Measurements from ENCODE around the gene MBOAT2.
"Not testable (repeated sequence)": the region's sequence is repeated elsewhere in the genome, so short reads cannot be mapped to it uniquely, and the experiment has no call there.

MBOAT2 gene

DNA sequence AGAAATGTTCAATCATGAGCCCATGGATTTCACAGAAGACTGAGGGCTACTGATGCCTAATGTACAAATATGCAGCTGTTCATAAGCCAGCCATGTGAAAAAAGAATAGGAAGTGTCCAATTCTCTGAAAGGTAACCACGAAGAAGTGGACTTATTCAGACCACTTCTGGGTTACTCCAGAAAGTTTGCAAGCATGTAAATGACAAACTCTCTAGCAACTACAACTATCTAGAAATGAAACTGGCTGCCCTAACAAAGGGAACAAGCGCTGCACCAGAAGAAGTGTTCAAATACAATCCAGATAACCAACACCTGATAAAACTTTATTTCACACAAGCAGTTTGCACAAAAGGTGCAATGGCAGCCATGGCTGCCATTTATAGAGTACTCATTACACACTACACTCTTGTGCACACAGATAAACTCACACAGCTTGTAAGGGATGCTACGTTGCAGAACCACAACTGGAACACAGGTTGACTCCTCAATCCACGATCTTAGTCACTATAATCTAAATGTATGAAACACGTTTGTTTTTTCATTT, 13.9 kb downstream of the MBOAT2 start:
- no peak for DNase-seq

DNA sequence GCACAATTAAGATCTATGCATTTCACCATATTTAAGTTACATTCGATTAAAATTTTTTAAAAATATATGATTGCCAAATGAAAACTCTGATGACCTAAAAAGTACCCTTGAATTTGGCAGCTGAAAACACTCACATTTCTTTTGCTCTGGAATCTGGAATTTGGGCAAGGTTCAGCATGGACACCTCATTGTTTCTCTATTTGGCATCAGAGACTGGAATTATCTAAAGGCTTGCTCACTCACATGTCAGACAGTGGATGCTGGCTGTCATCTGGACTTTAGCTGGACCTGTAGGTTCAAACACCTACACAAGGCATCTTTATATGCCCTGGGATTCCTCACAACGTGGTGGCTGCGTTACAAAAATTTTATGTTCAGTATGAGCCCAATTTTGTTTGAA, 16.1 kb downstream of the MBOAT2 start:
- no peak for DNase-seq

DNA sequence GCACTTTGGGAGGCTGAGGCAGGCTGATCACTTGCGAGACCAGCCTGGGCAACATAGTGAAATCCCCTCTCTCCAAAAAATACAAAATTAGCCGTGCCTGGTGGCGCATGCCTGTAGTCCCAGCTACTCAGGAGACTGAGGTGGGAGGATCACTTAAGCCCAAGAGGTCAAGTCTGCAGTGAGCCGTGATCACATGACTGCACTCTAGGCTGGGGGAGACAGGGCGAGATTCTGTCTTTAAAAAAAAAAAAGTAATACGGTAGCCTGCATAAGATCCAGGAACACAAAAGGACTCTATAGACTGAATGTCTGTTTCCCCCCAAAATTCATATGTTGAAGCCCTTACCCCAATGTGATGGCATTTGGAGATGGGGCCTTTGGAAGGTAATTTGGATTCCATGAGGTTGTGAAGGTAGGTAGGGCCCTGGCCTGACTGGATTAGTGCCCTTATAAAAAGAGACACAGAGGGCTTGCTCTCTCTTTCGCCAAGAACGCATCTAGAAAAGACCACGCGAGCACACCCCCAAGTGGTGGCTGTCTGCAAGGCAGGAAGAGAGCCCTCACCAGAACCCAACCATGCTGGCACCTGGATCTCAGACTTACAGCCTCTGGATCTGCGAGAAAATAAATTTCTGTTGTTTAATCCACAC, 17.0 kb downstream of the MBOAT2 start:
- peak; percentile 83 for DNase-seq

DNA sequence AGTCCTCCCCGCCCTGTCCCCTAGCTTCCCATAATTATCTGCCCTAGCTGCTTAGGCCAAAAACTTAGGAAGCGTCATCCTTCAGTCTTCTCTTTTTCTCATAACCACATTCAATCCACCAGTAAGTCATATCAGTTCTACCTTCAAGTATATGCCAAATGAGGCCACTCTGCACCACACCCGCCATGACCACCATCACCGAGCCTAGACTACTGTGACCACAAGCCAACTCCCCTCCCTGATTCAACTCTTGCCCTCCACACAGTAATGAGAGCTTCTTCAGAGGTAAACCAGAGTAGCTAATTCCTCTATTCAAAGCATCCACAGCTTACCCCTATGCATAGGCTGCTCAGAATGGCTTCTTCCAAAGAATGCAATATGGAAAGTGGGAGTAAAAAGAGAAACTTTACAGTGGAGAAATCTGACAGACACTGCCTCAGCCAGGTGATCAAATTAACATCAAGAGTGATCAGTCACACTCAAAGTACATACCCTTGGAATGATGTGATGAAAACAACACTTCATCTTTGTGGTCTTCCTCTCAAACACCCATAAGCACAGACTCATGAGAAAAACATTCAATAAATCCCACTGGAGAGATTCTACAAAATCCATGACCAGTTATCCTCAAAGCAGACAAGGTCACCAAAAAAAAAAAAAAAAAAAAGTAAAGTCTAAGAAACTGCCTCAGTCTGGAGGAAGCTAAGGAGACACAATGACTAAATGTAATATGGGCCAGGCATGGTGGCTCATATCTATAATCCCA, 17.7 kb downstream of the MBOAT2 start:
- peak; percentile 81 for DNase-seq

DNA sequence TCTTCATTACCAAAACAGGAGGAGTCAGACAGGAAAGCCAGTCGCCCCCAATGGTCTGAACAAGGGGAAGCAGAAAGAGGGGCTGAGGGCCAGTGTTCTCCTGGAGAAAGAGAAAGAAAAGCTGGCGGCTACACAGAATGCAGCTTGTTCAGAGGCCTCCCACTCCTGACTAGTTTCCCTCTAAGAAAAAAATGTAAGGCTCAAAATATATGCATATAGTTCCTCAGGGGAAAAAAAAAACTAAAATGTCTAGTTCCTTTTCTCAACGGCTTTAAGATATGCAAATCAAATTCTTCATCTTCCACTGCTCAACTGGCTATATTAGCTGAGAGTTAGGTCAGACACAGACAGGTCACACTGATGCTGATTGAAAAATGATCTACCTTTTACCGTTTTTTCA, 18.6 kb downstream of the MBOAT2 start:
- no peak for DNase-seq

DNA sequence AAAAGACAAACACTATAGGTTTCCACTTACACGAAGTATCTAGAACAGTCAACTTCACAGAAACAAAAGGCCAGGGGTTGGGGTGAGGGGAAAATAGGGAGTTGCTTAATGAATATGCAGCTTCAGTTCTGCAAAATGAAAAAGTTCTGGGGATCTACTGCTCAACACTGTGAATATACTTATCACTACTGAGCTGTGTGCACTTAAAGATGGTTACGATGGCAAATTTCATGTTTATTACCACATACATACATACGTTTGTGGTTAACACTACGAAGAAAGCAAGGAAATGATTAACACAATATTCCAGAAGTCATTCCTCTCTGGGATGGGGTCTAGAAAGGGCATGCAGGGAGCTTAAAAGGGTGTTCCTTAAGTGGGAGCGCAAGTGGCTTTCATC, 19.3 kb downstream of the MBOAT2 start:
- no peak for DNase-seq

DNA sequence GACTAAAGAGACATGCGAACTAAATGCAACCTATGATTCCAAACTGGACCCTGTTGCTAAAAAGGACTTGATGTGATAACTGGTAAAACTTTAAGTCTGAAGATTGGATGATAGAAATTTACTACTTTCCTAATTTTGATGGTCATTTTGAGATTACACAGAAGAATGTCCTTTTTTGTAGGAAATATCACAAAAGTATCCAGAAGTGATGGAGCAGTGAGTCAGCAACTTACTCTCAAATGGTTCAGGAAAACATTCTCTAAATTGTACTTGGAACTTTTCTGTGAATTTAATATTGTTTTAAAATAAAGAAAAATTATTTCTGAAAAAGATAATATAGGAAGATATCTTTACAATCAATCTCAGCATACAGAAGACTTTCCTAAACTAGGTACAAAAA, 19.9 kb downstream of the MBOAT2 start:
- DNase-seq: no peak

DNA sequence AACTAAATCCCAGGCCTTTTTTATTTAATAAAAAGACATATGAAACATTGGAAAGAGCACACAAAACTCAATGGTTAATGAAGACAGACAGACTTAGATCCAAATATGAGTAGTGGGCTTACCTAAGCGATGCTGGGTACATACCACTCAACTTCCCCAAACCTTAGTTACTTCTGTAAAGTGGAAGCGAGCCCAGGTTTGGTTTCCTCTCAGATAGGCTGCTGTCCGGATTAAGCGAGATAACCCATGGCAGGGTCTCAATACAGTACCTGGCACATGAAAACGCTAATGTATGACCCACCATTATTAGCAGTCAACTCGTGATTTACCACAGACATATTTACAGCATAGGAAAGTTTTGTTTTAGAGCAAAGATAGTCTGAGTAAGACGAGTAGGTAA, 21.6 kb downstream of the MBOAT2 start:
- DNase-seq: no peak

DNA sequence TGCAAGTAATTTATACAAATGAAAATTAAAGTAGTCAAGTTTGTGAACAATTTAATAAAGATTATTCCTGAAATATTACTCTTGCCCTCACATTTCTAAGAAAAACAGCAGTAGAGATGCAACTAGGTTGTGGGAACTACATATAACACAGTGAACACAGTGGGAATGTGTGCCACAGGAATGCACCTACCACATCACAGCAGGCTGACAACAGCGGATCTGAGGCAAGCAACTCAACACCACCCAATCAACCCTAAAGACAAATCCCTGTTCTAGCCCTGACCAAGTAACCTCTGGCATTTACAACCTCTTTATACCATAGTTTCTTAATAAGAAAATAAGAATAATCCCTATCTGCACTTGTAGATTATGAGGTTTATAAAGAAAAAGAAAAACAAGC, 23.4 kb downstream of the MBOAT2 start:
- DNase-seq: no peak

DNA sequence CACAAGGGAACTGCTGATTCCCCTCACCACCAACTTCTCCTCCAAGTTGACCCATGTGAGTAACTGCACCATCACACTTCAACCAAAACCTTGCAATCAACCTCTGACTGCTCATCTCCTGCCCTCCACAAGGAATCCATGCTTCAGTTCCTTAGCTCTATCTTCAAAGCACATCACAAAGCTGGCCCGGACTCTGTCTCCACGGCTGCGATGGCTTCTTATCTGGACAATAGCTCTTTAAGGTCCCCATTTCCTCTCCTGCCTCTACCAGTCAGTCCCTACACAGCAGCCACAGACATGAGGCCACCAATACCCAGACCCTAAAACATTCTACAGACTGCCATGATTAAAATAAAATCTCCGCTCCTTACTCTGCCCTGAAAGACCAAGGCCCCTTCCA, 25.7 kb downstream of the MBOAT2 start:
- peak; percentile 52 for DNase-seq

DNA sequence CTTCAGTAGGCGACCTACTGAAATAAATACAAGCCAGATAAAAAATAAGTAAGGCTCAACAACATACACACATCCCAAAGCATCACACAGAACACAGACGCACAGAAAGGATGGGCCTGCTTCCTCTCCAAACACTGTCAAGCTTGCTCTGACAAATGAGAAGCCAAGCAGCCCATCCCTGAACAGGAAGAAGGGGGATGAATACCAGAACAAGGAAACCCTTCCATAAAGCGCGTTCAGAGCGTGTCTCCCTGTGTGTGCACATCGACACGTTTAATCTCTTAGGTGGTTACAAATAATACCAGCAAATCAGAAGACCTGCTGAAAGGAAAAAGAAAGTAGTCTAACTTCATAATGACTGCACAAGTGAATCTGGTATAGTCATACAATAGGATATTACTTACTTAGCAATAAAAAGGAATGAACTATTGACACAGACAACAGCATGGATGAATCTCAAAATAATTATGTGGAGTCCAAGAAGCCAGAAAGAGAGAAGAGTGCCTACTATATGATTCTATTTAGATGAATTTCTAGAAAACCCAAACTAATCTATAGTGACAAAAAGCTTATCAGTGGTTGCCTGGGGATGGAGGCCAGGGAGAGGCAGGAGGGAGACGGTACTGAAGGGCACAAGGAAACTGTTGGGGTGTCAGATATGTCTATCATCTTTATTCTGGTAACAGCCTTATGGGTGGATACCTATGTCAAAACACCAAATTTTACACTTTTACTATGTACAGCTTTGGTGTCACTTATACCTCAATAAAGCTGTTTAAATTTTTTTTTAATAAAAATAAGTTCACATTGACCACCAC, 26.8 kb downstream of the MBOAT2 start:
- DNase-seq: peak; percentile 89

DNA sequence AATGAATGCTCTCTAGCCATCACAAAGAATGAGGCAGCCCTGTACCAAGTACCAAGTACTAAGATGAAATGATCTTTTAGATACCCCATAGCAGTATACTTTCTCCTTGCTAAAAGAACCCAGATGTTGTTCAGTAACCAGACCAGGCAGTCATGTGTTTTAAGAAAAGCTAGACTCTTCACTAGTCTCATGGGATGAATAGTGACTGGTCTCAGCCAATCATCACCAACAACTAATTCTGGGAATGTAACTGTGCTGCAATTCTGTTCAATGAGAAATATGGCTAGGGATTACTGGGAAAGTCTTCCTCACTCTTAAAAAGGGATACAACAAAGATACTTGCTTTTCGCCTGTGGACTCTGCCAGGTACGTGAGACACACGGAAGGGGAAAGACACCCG, 29.5 kb downstream of the MBOAT2 start:
- no peak for DNase-seq

DNA sequence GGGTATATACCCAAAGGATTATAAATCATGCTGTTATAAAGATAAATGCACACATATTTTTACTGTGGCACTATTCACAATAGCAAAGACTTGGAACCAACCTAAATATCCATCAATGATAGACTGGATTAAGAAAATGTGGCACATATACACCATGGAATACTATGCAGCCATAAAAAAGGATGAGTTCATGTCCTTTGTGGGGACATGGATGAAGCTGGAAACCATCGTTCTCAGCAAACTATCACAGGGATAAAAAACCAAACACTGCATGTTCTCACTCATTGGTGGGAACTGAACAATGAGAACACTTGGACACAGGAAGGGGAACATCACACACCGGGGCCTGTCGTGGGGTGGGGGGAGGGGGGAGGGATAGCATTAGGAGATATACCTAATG, 30.5 kb downstream of the MBOAT2 start:
- not testable (repeated sequence) for DNase-seq

DNA sequence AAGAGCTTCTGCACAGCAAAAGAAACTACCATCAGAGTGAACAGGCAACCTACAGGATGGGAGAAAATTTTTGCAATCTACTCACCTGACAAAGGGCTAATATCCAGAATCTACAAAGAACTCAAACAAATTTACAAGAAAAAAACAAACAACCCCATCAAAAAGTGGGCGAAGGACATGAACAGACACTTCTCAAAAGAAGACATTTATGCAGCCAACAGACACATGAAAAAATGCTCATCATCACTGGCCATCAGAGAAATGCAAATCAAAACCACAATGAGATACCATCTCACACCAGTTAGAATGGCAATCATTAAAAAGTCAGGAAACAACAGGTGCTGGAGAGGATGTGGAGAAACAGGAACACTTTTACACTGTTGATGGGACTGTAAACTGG, 30.9 kb downstream of the MBOAT2 start:
- DNase-seq: not testable (repeated sequence)

DNA sequence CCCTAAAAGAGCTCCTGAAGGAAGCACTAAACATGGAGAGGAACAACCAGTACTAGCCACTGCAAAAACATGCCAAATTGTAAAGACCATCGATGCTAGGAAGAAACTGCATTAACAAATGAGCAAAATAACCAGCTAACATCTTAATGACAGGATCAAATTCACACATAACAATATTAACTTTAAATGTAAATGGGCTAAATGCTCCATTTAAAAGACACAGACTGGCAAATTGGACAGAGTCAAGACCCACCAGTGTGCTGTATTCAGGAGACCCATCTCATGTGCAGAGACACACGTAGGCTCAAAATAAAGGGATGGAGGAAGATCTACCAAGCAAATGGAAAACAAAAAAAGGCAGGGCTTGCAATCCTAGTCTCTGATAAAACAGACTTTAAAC, 34.1 kb downstream of the MBOAT2 start:
- DNase-seq: not testable (repeated sequence)

DNA sequence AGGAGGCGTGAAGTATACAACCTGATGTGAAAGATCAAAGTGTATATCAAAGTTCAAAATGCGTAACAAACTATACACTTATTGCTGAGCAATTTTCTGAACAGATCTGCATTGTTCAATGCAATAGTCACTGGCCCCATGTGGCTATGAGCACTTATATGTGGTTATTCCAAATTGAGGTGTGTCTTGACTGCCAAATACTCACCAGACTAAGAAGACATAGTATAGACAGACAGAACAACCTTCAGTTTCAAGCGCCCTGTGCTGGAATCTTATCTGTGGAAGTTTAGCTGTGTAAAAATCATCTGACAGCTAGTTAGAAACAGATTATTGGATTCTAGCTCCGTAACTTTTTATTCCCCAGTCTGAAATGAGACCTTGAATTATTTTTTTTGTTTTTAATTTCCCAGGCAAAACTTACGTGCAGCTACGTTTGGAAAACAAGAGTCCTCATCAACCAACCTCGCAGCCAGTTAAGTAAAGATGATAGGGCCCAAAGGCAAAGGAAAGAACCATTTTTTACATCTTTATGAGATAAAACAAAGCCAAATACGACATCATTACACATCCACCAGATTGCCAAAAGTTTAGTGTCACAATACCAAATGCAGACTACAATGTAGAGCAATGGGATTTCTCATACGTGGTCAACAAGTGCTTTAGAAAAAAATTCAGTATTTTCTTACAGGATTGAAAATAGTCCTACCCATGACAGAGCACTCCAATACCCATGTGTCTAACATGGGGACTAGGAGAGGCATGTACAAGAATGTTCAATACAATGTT, 37.2 kb downstream of the MBOAT2 start:
- DNase-seq: peak; percentile 78

DNA sequence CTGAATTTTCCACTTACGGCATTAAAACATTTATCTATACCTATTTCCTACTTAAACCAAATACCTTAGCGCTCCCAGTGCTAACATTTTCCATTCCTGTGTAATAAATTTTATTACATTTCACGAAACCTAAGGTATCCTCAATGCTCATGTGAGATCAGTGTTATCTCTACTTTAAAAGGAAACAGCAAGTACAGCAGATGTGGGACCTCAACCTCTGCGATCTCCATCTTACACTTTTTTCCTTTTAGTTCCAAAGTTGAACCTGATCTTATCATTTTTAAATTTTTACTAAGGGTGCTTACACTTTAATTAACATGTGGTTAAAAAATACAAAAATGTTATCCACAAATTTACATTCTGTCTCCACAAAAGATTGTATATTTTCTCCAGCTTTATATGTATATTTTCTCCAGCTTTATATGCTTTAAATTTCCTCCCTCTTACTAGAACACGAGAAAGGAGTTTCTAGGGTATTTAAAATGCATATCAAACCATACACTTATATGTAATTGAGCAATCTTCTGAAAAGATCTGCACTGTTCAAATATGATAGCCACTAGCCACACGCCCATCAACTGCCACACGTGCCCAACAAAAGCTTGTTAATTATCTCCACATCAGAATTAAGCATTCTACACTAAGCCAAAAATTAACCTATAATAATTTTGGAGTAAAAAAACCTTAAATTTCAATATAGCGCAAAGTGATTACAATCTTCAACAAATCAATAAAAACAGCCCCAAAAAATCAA, 38.1 kb downstream of the MBOAT2 start:
- DNase-seq: peak; percentile 87

DNA sequence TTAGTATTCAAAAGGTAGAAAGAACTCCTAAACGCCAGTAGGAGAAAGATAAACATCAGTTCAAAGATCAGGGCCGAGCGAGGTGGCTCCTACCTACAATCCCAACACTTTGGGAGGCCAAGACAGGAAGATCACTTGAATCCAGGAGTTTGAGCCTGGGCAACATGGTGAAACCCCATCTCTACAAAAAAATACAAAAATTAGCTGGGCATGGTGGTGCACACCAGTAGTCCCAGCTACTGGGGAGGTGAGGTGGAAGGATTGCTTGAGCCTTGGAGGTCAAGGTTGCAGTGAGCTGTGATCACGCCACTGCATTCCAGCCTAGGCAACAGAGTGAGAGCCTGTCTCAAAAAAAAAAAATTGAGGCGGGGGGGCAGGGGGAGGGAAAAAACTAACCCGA, 40.6 kb downstream of the MBOAT2 start:
- DNase-seq: no peak

DNA sequence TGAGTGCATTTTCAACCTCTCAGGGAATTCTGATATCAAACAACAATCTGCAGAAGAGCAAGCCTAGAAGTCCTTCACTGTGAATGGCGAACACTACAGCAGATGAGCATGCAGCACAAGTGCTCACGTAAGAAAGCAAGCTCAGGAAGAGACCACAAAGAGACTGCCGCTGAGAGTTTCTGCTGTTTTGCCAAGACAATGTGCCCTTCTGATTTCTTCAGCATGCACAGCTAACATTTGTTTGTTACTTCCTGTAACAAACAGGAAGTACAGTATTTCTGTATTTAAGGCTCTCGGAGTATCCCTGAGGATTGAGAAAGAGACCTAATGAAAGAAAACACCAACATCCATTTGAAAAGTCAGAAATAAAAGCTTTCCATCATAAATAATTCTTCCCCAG, 45.9 kb downstream of the MBOAT2 start:
- DNase-seq: no peak

DNA sequence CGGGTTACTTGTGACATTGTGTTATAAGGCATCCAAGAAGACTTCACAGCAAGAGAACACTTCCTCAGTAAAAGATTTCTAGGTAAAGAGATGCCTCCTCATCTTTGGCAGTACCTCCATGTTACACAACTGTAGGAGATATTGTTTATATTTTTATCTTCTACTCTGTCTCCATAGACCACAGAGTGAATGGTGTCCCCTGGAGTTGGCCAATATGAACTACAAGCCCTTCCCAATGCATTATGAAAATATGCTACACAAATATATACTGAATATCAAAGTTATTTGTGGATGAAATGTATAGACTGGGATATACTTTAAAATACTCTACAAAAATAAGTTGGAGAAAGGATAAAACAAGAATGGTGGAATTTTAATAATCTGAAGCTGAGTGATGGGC, 46.7 kb downstream of the MBOAT2 start:
- peak; percentile 50 for DNase-seq

DNA sequence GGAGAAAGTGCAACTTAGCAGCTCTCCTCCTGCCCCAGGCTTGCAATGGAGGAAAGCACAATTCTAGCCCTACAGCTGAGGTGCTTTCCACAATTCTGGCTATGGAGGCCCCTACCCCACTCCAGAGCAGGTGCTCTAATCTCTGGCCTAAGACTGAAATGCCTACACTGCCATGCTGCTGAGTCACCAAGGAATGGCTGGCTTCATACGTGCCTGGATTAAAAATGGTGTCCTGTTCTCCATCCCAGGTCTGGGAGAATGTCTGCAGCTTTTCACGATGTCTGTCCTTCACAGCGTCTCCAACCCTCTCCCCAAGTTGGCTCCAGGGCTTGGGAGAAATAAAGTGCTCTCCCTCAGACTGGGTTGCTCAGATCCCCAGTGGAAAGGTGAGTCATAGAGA, 48.5 kb downstream of the MBOAT2 start:
- no peak for DNase-seq

DNA sequence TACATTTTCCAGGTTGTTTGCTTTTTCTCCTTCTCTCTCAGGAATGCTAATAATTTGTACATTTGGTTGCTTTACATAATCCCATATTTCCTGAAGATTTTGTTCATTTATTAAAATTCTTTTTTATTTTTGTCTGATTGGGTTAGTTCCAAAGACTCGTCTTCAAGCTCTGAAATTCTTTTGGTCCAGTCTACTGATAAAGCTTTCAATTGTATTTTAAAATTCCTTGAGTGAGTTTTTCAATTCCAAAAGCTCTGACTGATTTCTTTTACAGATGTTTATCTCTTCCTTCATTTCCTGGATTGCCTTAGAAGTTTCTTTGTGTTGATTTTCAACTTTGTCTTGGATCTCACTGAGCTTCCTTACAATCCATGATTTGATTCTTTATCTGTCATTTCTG, 50.0 kb downstream of the MBOAT2 start:
- no peak for DNase-seq
